Mesodermal cell (in vitro differentiated cells): ENCODE data around the gene MFAP2. TPM values are rescaled to one million over a fixed set of nuclear protein-coding genes. Genes with fewer than 3 reads are reported as not detected.

Experiments used
- H3K27ac ChIP-seq: 2 replicates; pipeline ENCODE4 v1.7.0; 2013; ENCODE audit warnings: mild to moderate bottlenecking, low read depth, low read length, moderate library complexity; ENCODE audit not compliant: severe bottlenecking
- H3K36me3 ChIP-seq: 2 replicates; pipeline ENCODE4 v1.7.1; 2013; ENCODE audit warnings: mild to moderate bottlenecking, low read length, moderate library complexity; ENCODE audit not compliant: control insufficient read depth, insufficient read depth
- H3K4me1 ChIP-seq: one replicate; pipeline ENCODE4 v1.7.1; 2013; ENCODE audit warnings: mild to moderate bottlenecking, low read length; ENCODE audit not compliant: insufficient read depth, control insufficient read depth, poor library complexity, severe bottlenecking
- H3K4me3 ChIP-seq: 2 replicates; pipeline ENCODE4 v1.7.0; 2013; ENCODE audit warnings: low read length, control low read depth, mild to moderate bottlenecking; ENCODE audit not compliant: insufficient read depth, poor library complexity, severe bottlenecking; ENCODE audit errors: extremely low read depth
- H3K9me3 ChIP-seq: 2 replicates; pipeline ENCODE4 v1.7.1; 2013; ENCODE audit warnings: mild to moderate bottlenecking, low read length, moderate library complexity; ENCODE audit not compliant: control insufficient read depth
- WGBS, 2 experiments: methylation state at CpG; one replicate each; pipeline ENCODE4 v1.1.5; 2013; ENCODE audit warnings: missing lambda C conversion rate in 2 of 2; ENCODE audit not compliant: insufficient coverage in 2 of 2; 5-methylcytosine and 5-hydroxymethylcytosine counted together
- polyA plus RNA-seq, 2 experiments: library from polyadenylated mRNA; stranded (reverse); fragments of 50-300 nt; gene quantifications; one replicate each; pipeline ENCODE4 v1.2.3, GENCODE V29; 2013

The MFAP2 gene, protein sequence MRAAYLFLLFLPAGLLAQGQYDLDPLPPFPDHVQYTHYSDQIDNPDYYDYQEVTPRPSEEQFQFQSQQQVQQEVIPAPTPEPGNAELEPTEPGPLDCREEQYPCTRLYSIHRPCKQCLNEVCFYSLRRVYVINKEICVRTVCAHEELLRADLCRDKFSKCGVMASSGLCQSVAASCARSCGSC
- 238 TPM for polyA plus RNA-seq (2013, experiment 1 of 2)
- 182 TPM for polyA plus RNA-seq (2013, experiment 2 of 2)

DNA sequence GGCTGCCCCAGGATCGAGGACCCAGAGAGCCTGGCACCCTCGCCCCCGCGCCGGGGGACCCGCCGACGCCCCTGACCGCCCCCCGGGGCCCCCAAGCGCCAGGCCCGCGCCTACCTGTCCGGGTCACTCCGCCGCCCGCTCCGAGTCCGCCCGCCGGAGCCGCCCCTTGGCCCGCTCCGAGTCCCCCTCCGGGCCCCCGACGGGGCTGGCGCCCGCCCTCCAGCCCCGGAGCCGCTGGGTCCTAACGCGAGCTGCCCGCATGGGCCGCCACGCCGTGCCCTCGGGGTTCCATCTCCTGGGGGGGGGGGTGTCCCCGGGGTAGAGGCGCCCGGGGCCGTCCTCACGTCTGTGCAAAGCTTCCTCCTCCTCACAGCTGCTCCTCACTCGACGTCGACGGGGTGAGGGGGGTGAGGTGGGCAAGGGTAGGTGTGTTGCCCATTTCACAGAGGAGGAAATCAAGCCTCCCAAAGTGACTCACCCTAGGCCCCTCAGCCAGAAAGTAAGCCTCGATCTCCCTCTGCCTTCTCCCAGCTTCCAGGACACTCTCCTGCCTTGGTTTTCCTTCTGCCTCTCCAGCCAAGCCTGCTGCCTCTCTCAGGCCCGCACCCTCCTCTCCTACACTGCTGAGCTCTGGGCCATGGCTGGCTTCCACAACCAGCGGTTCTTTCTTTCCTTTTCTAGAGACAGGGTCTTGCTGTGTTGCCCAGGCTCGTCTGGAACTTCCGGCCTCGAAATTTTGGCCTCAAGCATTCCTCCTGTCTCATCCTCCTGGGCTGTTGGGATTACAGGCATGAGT lies at the start of gene MFAP2:
TSS of gene MFAP2 (minus strand) at position 148 of the 796 bp plus-strand sequence. CDS start 2,347 bp downstream, outside the sequence.
- Histone ChIP-seq H3K36me3 (peaks cover 25% of the 10 kb centered on the region), H3K27ac (peak within 1 kb of the TSS; percentile 71), H3K4me1 (peaks cover 19% of the 10 kb centered on the region), H3K4me3 (peak within 1 kb of the TSS; percentile 72), H3K9me3 (no peaks in the 10 kb centered on the region)
- WGBS, 2 experiments: 14 to 29% methylated on average over 16 to 32 of the region's 53 CpGs

DNA sequence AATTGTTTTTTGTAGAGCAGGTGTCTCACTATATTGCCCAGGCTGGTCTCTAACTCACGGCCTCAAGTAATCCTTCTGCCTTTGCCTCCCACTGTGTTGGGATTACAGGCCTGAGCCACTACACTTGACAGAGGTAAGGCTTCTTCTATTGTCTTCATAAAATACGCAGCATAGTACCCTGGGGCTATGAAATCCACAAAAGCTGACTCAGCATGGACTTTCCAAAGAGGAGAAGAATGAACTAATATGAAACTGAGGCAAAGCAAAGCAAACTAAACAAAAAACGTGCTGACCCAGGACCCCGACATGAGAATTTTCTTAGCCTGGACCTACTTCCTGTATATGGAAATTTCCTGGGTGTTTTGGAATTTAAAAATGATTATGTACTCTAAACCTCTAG lies 49.8 kb upstream of the MFAP2 start:
- Histone ChIP-seq H3K27ac (no peak overlapping the region), H3K4me3 (no peak overlapping the region), H3K9me3 (no peaks in the 10 kb centered on the region), H3K4me1 (no peaks in the 10 kb centered on the region), H3K36me3 (peaks cover 97% of the 10 kb centered on the region)
- 79 to 87% methylated on average over 3 to 4 of the region's 4 CpGs for WGBS, 2 experiments

DNA sequence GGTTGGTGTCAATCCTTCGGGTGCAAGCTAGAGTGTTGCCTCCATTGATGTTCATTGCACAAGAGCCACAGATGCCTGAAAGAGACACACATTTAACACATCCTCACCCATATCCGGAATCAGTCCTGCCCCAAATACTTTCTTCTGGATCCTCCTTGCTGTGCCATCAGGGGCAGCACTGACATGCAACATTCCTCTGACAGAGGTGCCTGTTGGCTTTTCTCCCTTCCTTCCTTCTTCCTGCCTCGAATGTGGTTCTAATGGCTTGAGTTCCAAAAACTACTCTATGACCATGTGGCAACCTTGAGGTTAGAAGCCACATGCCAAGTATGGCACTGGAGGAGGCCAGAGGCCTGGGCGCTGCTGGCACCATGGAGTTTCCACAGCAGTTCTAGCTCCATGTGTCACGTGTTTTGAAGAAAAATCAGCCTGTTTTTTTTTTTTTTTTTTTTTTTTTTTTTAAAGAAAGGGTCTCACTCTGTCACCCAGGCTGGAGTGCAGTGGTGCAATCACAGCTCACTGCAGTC lies 48.3 kb upstream of the MFAP2 start:
- H3K9me3 ChIP-seq: no peaks in the 10 kb centered on the region
- H3K36me3 ChIP-seq: peaks cover 99% of the 10 kb centered on the region
- H3K4me1 ChIP-seq: no peaks in the 10 kb centered on the region
- WGBS, 2 experiments: 95% methylated on average over 3 to 4 of the region's 5 CpGs
- no peak overlapping the region for H3K27ac ChIP-seq
- no peak overlapping the region for H3K4me3 ChIP-seq

DNA sequence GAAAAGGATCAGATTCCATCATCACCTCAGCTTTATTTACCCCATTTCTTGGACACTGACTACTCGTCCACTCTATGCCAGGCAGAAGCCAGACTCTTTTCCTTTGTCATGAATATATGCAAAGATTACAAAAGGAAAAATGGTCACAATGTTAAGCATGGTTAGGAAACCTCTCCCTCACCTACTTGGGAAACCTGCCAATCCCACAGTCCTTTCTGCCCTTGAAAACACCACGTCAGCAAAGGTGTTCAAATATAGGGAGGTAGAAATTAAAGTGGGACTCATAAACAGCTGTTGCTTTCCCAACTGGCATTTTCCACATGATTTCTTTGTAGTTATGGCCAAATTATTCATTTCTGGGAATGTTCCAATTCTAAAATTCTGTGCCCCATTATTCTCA lies 47.5 kb upstream of the MFAP2 start:
- H3K36me3 ChIP-seq: peaks cover 99% of the 10 kb centered on the region
- H3K4me3 ChIP-seq: no peak overlapping the region
- no CpG with 5 or more reads among the region's 2 CpGs for WGBS, 2 experiments
- H3K27ac ChIP-seq: no peak overlapping the region
- no peaks in the 10 kb centered on the region for H3K9me3 ChIP-seq
- H3K4me1 ChIP-seq: no peaks in the 10 kb centered on the region

DNA sequence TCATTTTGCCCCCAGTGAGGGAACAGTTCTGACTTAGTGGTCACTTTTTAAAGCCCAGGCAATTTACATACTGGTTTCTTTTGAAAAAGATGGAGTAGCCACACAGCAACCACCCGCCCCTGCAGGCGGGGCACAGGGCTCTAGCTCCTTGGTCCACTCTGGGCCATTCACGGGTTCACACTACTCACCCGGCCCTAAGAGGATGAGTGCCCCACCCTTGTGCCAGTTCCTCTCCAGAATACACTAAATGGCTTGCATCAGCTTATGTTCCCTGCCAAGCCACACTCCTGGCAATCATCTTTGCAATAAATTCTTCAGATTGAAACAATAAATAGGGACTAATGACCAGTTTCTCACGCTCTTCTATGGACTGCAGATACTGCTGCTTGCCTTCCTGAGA lies 47.0 kb upstream of the MFAP2 start:
- WGBS, 2 experiments: 81 to 88% methylated on average over 4 of the region's 5 CpGs
- no peak overlapping the region for H3K4me3 ChIP-seq
- H3K9me3 ChIP-seq: no peaks in the 10 kb centered on the region
- no peaks in the 10 kb centered on the region for H3K4me1 ChIP-seq
- peaks cover 99% of the 10 kb centered on the region for H3K36me3 ChIP-seq
- no peak overlapping the region for H3K27ac ChIP-seq

DNA sequence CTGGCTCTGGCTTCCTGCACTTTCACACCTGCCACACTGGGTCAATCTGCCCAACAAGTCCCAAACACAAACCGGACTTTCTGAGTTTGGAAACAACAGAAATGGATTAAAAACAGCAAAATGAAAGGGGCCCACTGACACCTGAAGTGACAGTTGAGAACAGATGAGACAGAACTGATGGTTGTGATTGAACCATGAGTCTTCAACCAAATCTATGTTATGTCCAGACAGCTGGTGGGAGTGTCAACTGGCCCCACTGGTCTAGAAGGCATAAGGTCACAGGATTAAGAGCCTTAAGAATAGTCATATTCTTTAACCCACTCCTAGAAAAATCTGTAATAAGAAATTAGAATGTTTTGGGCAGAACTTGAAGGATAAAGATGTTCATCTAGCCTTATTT lies 44.3 kb upstream of the MFAP2 start:
- WGBS, 2 experiments: 88 to 100% methylated on average over 1 of the region's 1 CpG

DNA sequence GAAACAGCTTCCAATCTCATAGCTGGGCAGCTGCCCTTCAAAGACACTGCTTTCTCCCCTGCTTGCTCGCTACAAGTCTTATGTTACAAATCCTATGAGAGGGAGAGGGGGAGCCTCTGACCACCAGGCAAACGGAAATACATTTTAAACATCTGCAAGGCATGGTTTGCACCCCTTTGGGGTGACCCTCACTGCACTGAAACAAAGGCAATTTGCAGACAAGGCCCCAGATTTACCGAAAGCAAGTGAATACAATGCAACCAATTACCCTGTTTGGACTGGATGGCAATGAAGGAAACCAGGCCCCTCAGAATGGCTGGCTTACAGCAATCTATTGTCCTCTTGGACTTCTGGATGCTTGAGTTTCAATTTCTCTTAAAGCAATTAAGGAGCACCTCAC lies 43.2 kb upstream of the MFAP2 start:
- Histone ChIP-seq H3K4me3 (no peak overlapping the region), H3K4me1 (no peaks in the 10 kb centered on the region), H3K36me3 (peaks cover 99% of the 10 kb centered on the region), H3K27ac (no peak overlapping the region), H3K9me3 (no peaks in the 10 kb centered on the region)
- 82 to 91% methylated on average over 1 to 2 of the region's 3 CpGs for WGBS, 2 experiments

More for the DNA sequence above, 44.3 kb upstream of the MFAP2 start:
- no peak overlapping the region for H3K27ac ChIP-seq
- H3K4me1 ChIP-seq: no peaks in the 10 kb centered on the region
- peaks cover 99% of the 10 kb centered on the region for H3K36me3 ChIP-seq
- no peak overlapping the region for H3K4me3 ChIP-seq
- no peaks in the 10 kb centered on the region for H3K9me3 ChIP-seq

DNA sequence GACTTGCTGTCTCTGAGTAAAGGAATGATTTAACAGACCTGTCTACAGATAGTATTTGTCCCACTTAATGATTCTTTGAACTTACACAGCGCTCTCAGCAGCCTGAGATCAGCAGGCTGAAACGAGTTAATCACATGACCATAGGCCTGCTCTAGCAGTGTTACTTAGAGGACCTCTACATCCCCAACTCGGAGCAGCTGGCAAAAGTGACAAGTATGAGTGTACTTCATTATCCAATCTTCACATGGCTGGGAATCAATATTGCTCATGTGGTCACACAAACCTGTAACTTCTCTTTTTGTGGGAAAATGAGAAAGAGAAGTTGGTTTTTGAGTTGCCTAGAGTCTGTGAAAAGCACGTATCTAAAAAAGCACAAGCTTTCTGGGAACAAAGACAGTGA lies 42.7 kb upstream of the MFAP2 start:
- Histone ChIP-seq H3K36me3 (peaks cover 99% of the 10 kb centered on the region), H3K4me3 (no peak overlapping the region), H3K4me1 (no peaks in the 10 kb centered on the region), H3K27ac (no peak overlapping the region), H3K9me3 (no peaks in the 10 kb centered on the region)
- WGBS, 2 experiments: 100% methylated on average over 1 to 3 of the region's 4 CpGs

DNA sequence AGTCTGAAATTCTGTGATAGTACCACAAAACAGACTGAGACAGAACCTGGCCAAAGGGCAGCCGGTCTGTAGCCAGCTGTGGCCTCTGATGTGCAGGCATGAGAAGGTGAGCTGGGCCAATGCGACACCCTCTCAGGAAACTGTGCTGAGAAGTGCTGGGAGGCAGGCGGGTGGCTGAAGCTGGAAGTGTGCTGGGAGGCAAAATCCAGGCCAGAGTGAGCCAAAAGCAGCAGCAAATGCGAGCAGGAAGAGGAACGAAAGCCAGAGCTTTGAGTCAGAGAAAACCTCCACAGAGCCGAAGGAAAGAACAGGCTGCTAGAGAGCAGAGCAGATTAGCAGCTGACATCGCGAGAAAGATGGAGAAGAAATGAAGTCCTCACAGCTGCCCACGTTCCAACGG lies 41.5 kb upstream of the MFAP2 start:
- WGBS, 2 experiments: 96 to 97% methylated on average over 10 of the region's 10 CpGs
- Histone ChIP-seq H3K4me1 (no peaks in the 10 kb centered on the region), H3K27ac (no peak overlapping the region), H3K4me3 (no peak overlapping the region), H3K9me3 (no peaks in the 10 kb centered on the region), H3K36me3 (peaks cover 96% of the 10 kb centered on the region)

DNA sequence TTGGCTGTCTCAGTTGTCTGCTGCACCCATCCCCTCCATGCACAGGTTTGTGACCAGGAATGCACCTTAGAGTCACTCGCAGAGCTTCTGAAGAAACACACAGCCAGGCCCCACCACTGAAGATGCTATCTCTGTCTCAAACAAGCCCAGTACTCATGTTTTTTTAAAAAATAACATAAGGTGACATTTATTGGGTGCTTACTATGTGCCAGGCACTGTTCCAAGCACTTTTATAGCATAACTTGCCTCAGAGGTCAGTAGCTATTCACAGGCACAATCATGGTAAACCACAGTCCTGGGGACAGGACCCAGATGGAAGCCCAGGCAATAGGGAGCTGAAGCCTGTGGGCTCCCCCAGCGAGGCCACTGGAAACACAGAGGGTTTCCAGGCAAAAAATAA lies 40.1 kb upstream of the MFAP2 start:
- H3K4me1 ChIP-seq: peaks cover 10% of the 10 kb centered on the region
- H3K27ac ChIP-seq: no peak overlapping the region
- 88 to 94% methylated on average over 1 to 2 of the region's 2 CpGs for WGBS, 2 experiments
- H3K36me3 ChIP-seq: peaks cover 82% of the 10 kb centered on the region
- H3K4me3 ChIP-seq: no peak overlapping the region
- H3K9me3 ChIP-seq: no peaks in the 10 kb centered on the region

DNA sequence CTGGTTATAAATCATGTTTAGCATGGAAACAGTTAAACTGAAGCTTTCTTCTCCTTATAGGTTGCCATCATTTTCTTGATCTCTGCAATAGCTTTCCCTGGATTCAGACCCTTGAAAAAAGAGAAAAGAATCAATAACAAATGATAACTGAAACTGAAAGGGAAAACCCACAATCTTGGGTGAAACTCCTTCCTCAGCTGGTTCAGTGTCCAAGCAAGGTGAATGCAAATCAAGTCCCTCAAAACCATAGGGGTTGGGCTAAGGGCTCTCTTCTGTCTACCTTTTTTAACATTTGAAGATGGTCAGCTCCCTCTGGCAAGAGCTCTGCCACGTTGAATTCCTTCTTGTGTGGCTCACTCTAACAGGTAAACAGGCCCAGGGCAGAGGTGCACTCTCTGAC lies 38.4 kb upstream of the MFAP2 start:
- H3K36me3 ChIP-seq: peaks cover 65% of the 10 kb centered on the region
- H3K9me3 ChIP-seq: no peaks in the 10 kb centered on the region
- peaks cover 26% of the 10 kb centered on the region for H3K4me1 ChIP-seq
- 36 to 89% methylated on average over 1 of the region's 1 CpG for WGBS, 2 experiments
- H3K27ac ChIP-seq: no peak overlapping the region
- H3K4me3 ChIP-seq: no peak overlapping the region
